Measurements from ENCODE around the gene MUC15.

DNA sequence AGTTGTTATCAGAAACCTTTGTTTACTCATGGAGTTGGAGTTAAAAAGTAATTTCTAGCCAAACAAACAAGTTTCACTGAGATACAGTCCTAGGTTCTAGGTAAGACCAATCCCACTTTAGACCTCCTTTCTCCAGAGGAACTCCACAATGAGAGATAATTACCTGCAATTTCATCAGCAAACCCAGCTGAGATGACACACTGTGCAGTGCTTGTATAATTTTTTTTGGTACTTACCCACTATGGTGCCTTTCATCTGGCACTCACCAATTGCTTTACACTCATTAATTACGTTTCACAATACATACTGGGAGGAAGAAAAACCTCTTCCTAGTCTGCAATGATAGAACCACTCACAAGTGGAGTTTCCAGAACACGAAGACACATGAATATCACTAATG lies 1.8 kb upstream of the MUC15 start:
- TF ChIP-seq CTCF (IDR thresholded peaks at IDR 0.05; ENCODE audit: low read length) (no peak), EZH2 (IDR thresholded peaks at IDR 0.05; ENCODE audit: borderline replicate concordance, low read length) (no peak)
